ENCODE measurements around the gene PIK3R3. TPM values are rescaled to one million over a fixed set of nuclear protein-coding genes. Genes with fewer than 3 reads are reported as not detected.

PIK3R3 gene
- total RNA-seq, 1 experiment from 2014 or later: 3.6 TPM

GRCh38 chr1:46001081-46001785 is 131.2 kb downstream of the PIK3R3 start:
- no peaks in the 10 kb centered on the region for H3K4me1 Mint-ChIP-seq (ENCODE audit: low read depth, unreplicated experiment)
- CTCF ChIA-PET: no interaction called here
- POLR2A ChIA-PET: no interaction called here
- no peaks in the 10 kb centered on the region for H3K36me3 ChIP-seq (ENCODE audit: control insufficient read depth, insufficient read depth, low read length)
- H3K36me3 Mint-ChIP-seq (ENCODE audit: insufficient read depth, unreplicated experiment): peaks cover 23% of the 10 kb centered on the region
- H3K27ac Mint-ChIP-seq (ENCODE audit: unreplicated experiment): no peak overlapping the region
- BruUV-seq (replicated peaks): no TSS peak
- intact Hi-C loops (cut with micrococcal nuclease; ENCODE audit: unreplicated experiment): no loop called here
- TF ChIP-seq, protein P1, sequence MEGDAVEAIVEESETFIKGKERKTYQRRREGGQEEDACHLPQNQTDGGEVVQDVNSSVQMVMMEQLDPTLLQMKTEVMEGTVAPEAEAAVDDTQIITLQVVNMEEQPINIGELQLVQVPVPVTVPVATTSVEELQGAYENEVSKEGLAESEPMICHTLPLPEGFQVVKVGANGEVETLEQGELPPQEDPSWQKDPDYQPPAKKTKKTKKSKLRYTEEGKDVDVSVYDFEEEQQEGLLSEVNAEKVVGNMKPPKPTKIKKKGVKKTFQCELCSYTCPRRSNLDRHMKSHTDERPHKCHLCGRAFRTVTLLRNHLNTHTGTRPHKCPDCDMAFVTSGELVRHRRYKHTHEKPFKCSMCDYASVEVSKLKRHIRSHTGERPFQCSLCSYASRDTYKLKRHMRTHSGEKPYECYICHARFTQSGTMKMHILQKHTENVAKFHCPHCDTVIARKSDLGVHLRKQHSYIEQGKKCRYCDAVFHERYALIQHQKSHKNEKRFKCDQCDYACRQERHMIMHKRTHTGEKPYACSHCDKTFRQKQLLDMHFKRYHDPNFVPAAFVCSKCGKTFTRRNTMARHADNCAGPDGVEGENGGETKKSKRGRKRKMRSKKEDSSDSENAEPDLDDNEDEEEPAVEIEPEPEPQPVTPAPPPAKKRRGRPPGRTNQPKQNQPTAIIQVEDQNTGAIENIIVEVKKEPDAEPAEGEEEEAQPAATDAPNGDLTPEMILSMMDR (IDR thresholded peaks at IDR 0.05; ENCODE audit: insufficient read depth in 1 of 2, low read depth in 1 of 2, low read length in 1 of 2, severe bottlenecking in 1 of 2, unreplicated experiment in 1 of 2): no peak
- no peak overlapping the region for H3K4me3 Mint-ChIP-seq (ENCODE audit: unreplicated experiment)
- H3K4me3 ChIP-seq (ENCODE audit: low read depth, low read length): no peak overlapping the region
- H3K27me3 Mint-ChIP-seq (ENCODE audit: insufficient read depth, unreplicated experiment): no peaks in the 10 kb centered on the region
- no peaks in the 10 kb centered on the region for H3K27me3 ChIP-seq (replicated peaks; ENCODE audit: control insufficient read depth, insufficient read depth, low read length)
- H3K9me3 ChIP-seq: no peaks in the 10 kb centered on the region
- no peaks in the 10 kb centered on the region for H3K9me3 Mint-ChIP-seq (ENCODE audit: unreplicated experiment)
- DNase-seq: no peak
- no peaks in the 10 kb centered on the region for H3K4me1 ChIP-seq

DNA sequence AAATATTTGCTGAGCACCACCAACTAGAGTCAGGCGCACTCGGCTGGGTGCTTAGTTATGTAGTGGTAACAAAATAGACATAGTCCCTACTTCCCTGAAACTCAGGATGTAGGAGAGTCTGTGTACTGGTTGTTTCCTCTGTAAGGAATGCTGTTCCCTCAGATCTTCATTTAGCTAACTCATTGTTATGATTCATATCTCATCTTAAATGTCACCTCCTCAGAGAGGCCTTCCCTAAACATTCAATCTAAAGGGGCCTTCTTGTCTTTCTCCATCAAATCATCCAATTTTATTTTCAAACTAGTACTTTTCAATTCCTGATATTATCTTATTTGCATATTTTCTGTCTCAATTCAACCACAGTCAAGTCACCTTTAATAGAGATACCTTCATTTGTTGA is 132.9 kb downstream of the PIK3R3 start:
- no peaks in the 10 kb centered on the region for H3K9me3 ChIP-seq
- no peak overlapping the region for H3K4me3 Mint-ChIP-seq (ENCODE audit: unreplicated experiment)
- TF ChIP-seq, protein P1 (IDR thresholded peaks at IDR 0.05; ENCODE audit: insufficient read depth in 1 of 2, low read depth in 1 of 2, low read length in 1 of 2, severe bottlenecking in 1 of 2, unreplicated experiment in 1 of 2): no peak
- no peaks in the 10 kb centered on the region for H3K4me1 ChIP-seq
- peaks cover 19% of the 10 kb centered on the region for H3K36me3 Mint-ChIP-seq (ENCODE audit: insufficient read depth, unreplicated experiment)
- H3K4me1 Mint-ChIP-seq (ENCODE audit: low read depth, unreplicated experiment): no peaks in the 10 kb centered on the region
- H3K27me3 Mint-ChIP-seq (ENCODE audit: insufficient read depth, unreplicated experiment): no peaks in the 10 kb centered on the region
- BruUV-seq (replicated peaks): no TSS peak
- POLR2A ChIA-PET: no interaction called here
- H3K36me3 ChIP-seq (ENCODE audit: control insufficient read depth, insufficient read depth, low read length): no peaks in the 10 kb centered on the region
- CTCF ChIA-PET: no interaction called here
- no peak overlapping the region for H3K4me3 ChIP-seq (ENCODE audit: low read depth, low read length)
- no peaks in the 10 kb centered on the region for H3K27me3 ChIP-seq (replicated peaks; ENCODE audit: control insufficient read depth, insufficient read depth, low read length)
- intact Hi-C loops (cut with micrococcal nuclease; ENCODE audit: unreplicated experiment): no loop called here
- no peak overlapping the region for H3K27ac Mint-ChIP-seq (ENCODE audit: unreplicated experiment)
- no peak for DNase-seq
- no peaks in the 10 kb centered on the region for H3K9me3 Mint-ChIP-seq (ENCODE audit: unreplicated experiment)

DNA sequence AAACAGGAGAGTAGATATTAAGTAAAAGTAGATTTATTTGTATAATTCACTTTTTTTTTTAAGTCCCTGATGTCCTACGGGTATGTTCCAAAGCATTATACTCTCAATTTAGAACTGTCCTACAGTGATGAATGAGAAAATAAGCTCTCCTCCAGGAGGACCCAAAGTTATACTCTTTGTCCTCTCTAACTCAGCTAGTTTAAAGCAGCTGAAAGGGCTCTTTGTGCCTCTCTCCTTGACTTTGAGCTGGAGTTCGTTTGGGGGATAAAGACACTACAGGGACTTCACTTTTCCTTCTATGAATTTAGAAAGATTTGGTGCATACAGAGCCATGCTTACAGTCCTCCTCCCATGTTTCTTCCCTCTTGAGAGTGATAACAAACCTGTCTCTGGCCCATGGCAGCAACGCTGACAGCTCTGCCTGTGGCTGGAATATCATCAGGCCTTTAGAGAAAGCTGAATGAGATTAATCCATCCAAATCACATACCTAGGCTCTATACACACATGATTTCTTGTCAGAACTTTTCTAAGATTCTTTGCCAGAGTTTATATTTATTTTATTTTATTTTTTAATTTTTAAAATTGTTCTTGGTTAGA is 134.3 kb downstream of the PIK3R3 start:
- H3K4me3 Mint-ChIP-seq (ENCODE audit: unreplicated experiment): no peak overlapping the region
- Histone ChIP-seq H3K4me3 (ENCODE audit: low read depth, low read length) (no peak overlapping the region), H3K27me3 (replicated peaks; ENCODE audit: control insufficient read depth, insufficient read depth, low read length) (no peaks in the 10 kb centered on the region), H3K9me3 (no peaks in the 10 kb centered on the region), H3K36me3 (ENCODE audit: control insufficient read depth, insufficient read depth, low read length) (no peaks in the 10 kb centered on the region), H3K4me1 (no peaks in the 10 kb centered on the region)
- H3K4me1 Mint-ChIP-seq (ENCODE audit: low read depth, unreplicated experiment): no peaks in the 10 kb centered on the region
- TF ChIP-seq, protein P1 (IDR thresholded peaks at IDR 0.05; ENCODE audit: insufficient read depth in 1 of 2, low read depth in 1 of 2, low read length in 1 of 2, severe bottlenecking in 1 of 2, unreplicated experiment in 1 of 2): no peak
- CTCF ChIA-PET: no interaction called here
- BruUV-seq (replicated peaks): no TSS peak
- no peak overlapping the region for H3K27ac Mint-ChIP-seq (ENCODE audit: unreplicated experiment)
- H3K36me3 Mint-ChIP-seq (ENCODE audit: insufficient read depth, unreplicated experiment): peaks cover 11% of the 10 kb centered on the region
- H3K27me3 Mint-ChIP-seq (ENCODE audit: insufficient read depth, unreplicated experiment): no peaks in the 10 kb centered on the region
- POLR2A ChIA-PET: no interaction called here
- DNase-seq: no peak
- H3K9me3 Mint-ChIP-seq (ENCODE audit: unreplicated experiment): no peaks in the 10 kb centered on the region
- intact Hi-C loops (cut with micrococcal nuclease; ENCODE audit: unreplicated experiment): no loop called here
